Measurements from ENCODE around the gene BMP5.

- TF ChIP-seq, protein P1, sequence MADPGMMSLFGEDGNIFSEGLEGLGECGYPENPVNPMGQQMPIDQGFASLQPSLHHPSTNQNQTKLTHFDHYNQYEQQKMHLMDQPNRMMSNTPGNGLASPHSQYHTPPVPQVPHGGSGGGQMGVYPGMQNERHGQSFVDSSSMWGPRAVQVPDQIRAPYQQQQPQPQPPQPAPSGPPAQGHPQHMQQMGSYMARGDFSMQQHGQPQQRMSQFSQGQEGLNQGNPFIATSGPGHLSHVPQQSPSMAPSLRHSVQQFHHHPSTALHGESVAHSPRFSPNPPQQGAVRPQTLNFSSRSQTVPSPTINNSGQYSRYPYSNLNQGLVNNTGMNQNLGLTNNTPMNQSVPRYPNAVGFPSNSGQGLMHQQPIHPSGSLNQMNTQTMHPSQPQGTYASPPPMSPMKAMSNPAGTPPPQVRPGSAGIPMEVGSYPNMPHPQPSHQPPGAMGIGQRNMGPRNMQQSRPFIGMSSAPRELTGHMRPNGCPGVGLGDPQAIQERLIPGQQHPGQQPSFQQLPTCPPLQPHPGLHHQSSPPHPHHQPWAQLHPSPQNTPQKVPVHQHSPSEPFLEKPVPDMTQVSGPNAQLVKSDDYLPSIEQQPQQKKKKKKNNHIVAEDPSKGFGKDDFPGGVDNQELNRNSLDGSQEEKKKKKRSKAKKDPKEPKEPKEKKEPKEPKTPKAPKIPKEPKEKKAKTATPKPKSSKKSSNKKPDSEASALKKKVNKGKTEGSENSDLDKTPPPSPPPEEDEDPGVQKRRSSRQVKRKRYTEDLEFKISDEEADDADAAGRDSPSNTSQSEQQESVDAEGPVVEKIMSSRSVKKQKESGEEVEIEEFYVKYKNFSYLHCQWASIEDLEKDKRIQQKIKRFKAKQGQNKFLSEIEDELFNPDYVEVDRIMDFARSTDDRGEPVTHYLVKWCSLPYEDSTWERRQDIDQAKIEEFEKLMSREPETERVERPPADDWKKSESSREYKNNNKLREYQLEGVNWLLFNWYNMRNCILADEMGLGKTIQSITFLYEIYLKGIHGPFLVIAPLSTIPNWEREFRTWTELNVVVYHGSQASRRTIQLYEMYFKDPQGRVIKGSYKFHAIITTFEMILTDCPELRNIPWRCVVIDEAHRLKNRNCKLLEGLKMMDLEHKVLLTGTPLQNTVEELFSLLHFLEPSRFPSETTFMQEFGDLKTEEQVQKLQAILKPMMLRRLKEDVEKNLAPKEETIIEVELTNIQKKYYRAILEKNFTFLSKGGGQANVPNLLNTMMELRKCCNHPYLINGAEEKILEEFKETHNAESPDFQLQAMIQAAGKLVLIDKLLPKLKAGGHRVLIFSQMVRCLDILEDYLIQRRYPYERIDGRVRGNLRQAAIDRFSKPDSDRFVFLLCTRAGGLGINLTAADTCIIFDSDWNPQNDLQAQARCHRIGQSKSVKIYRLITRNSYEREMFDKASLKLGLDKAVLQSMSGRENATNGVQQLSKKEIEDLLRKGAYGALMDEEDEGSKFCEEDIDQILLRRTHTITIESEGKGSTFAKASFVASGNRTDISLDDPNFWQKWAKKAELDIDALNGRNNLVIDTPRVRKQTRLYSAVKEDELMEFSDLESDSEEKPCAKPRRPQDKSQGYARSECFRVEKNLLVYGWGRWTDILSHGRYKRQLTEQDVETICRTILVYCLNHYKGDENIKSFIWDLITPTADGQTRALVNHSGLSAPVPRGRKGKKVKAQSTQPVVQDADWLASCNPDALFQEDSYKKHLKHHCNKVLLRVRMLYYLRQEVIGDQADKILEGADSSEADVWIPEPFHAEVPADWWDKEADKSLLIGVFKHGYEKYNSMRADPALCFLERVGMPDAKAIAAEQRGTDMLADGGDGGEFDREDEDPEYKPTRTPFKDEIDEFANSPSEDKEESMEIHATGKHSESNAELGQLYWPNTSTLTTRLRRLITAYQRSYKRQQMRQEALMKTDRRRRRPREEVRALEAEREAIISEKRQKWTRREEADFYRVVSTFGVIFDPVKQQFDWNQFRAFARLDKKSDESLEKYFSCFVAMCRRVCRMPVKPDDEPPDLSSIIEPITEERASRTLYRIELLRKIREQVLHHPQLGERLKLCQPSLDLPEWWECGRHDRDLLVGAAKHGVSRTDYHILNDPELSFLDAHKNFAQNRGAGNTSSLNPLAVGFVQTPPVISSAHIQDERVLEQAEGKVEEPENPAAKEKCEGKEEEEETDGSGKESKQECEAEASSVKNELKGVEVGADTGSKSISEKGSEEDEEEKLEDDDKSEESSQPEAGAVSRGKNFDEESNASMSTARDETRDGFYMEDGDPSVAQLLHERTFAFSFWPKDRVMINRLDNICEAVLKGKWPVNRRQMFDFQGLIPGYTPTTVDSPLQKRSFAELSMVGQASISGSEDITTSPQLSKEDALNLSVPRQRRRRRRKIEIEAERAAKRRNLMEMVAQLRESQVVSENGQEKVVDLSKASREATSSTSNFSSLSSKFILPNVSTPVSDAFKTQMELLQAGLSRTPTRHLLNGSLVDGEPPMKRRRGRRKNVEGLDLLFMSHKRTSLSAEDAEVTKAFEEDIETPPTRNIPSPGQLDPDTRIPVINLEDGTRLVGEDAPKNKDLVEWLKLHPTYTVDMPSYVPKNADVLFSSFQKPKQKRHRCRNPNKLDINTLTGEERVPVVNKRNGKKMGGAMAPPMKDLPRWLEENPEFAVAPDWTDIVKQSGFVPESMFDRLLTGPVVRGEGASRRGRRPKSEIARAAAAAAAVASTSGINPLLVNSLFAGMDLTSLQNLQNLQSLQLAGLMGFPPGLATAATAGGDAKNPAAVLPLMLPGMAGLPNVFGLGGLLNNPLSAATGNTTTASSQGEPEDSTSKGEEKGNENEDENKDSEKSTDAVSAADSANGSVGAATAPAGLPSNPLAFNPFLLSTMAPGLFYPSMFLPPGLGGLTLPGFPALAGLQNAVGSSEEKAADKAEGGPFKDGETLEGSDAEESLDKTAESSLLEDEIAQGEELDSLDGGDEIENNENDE (IDR thresholded peaks at IDR 0.05; ENCODE audit: insufficient replicate concordance, low read length), result no peak
- no peak for TF ChIP-seq SUZ12 (IDR thresholded peaks at IDR 0.05; ENCODE audit: low read length)
- TF ChIP-seq TBP (IDR thresholded peaks at IDR 0.05; ENCODE audit: low read depth, low read length), result no peak
- no peak for TF ChIP-seq CTCF (IDR thresholded peaks at IDR 0.05; ENCODE audit: control extremely low read depth in 1 of 3, insufficient read depth in 1 of 3, low read depth in 1 of 3, low read length in 3 of 3)
Measured at GRCh38 chr6:55818482-55818881, 56.9 kb downstream of the BMP5 start.
